ENCODE measurements around the gene DDX42. TPM values are rescaled to one million over a fixed set of nuclear protein-coding genes. Genes with fewer than 3 reads are reported as not detected.

The DDX42 gene
- total and polyA plus RNA-seq, 2 of the 13 experiments (the other 11 are each of a cell fraction or from before 2014, with no cell fraction given), result 87.2 to 92.9 TPM

GRCh38 chr17:63741408-63742173, 32.4 kb upstream of the DDX42 start, which contains the start of gene STRADA (continued):
- TF ChIP-seq SNAPC4 (CRISPR knock-in tag; IDR thresholded peaks at IDR 0.05), result peak; percentile 95
- peak; percentile 94 for TF ChIP-seq ZNF333 (CRISPR knock-in tag; IDR thresholded peaks at IDR 0.05; ENCODE audit: borderline replicate concordance)
- TF ChIP-seq NR2C2 (CRISPR knock-in tag; IDR thresholded peaks at IDR 0.05; ENCODE audit: borderline replicate concordance), result peak; percentile 66; the same call in 1 of the 2 replicates
- peak; percentile 91; the same call in 1 of the 2 replicates for TF ChIP-seq IRF9 (CRISPR knock-in tag; IDR thresholded peaks at IDR 0.05; ENCODE audit: borderline replicate concordance)
- TF ChIP-seq SP140L (CRISPR knock-in tag; IDR thresholded peaks at IDR 0.05; ENCODE audit: borderline replicate concordance), result no peak; the same call in 1 of the 2 replicates
- TF ChIP-seq ZNF275 (CRISPR knock-in tag; IDR thresholded peaks at IDR 0.05; ENCODE audit: borderline replicate concordance), result peak; percentile 94; the same call in 1 of the 2 replicates
- peak; percentile 43 for TF ChIP-seq FOSL2 (CRISPR knock-in tag; IDR thresholded peaks at IDR 0.05)
- TF ChIP-seq HNRNPUL1 (IDR thresholded peaks at IDR 0.05; ENCODE audit: low read depth, low read length), result peak; percentile 50; the same call in 1 of the 2 replicates
- no peak; a peak in 1 of 4 replicates for TF ChIP-seq NR2F1 (CRISPR knock-in tag; IDR thresholded peaks at IDR 0.05)
- TF ChIP-seq ZNF883 (CRISPR knock-in tag; IDR thresholded peaks at IDR 0.05; ENCODE audit: not compliant biosample characterization), result peak; percentile 97
- peak; percentile 90; the same call in 1 of the 2 replicates for TF ChIP-seq ZNF790 (CRISPR knock-in tag; IDR thresholded peaks at IDR 0.05; ENCODE audit: borderline replicate concordance)
- TF ChIP-seq EED (CRISPR knock-in tag; IDR thresholded peaks at IDR 0.05), result peak; percentile 71; the same call in 1 of the 2 replicates
- peak; percentile 52; the same call in 1 of the 2 replicates for TF ChIP-seq HNRNPL (IDR thresholded peaks at IDR 0.05; ENCODE audit: low read depth, low read length)
- TF ChIP-seq ZNF501 (CRISPR knock-in tag; IDR thresholded peaks at IDR 0.05), result peak; percentile 93
- TF ChIP-seq SOX6 (IDR thresholded peaks at IDR 0.05), result no peak
- peak; percentile 73 for TF ChIP-seq SOX6 (CRISPR knock-in tag; IDR thresholded peaks at IDR 0.05)
- peak; percentile 91 for TF ChIP-seq POLR2G (IDR thresholded peaks at IDR 0.05; ENCODE audit: low read depth, low read length)
- peak; percentile 76 for TF ChIP-seq ZGPAT (CRISPR knock-in tag; IDR thresholded peaks at IDR 0.05)
- peak; percentile 73 for TF ChIP-seq CHCHD3 (CRISPR knock-in tag; IDR thresholded peaks at IDR 0.05)
- TF ChIP-seq ELF3 (CRISPR knock-in tag; IDR thresholded peaks at IDR 0.05), result peak; percentile 96
